ENCODE data around the gene STRBP.
A peak's percentile ranks its signal among the peaks of the same experiment; 100 is the strongest.

STRBP gene

GRCh38 chr9:123104807-123105206 lies 163.6 kb downstream of the STRBP start:
- no peak for DNase-seq (ENCODE audit: low read depth in 1 of 2, low spot score in 1 of 2)

- no peak for DNase-seq (ENCODE audit: low read depth in 1 of 2, low spot score in 1 of 2)
These were observed 165.8 kb downstream of the STRBP start for GRCh38 chr9:123102375-123103113.

GRCh38 chr9:123099548-123099947 lies 168.8 kb downstream of the STRBP start:
- DNase-seq (ENCODE audit: low read depth in 1 of 2, low spot score in 1 of 2) = no peak

GRCh38 chr9:123099042-123099441 lies 169.3 kb downstream of the STRBP start:
- DNase-seq (ENCODE audit: low read depth in 1 of 2, low spot score in 1 of 2) = no peak

GRCh38 chr9:123098096-123098459 lies 170.3 kb downstream of the STRBP start:
- DNase-seq (ENCODE audit: low read depth in 1 of 2, low spot score in 1 of 2) = no peak

- DNase-seq (ENCODE audit: low read depth in 1 of 2, low spot score in 1 of 2) = no peak
These were observed 170.8 kb downstream of the STRBP start for GRCh38 chr9:123097430-123098095.

- no peak for DNase-seq (ENCODE audit: low read depth in 1 of 2, low spot score in 1 of 2)
These were observed 171.4 kb downstream of the STRBP start for GRCh38 chr9:123096987-123097386.

- no peak for DNase-seq (ENCODE audit: low read depth in 1 of 2, low spot score in 1 of 2)
These were observed 175.2 kb downstream of the STRBP start for GRCh38 chr9:123093141-123093540.

GRCh38 chr9:123091459-123091858 lies 176.9 kb downstream of the STRBP start:
- no peak for DNase-seq (ENCODE audit: low read depth in 1 of 2, low spot score in 1 of 2)

GRCh38 chr9:123090956-123091355 lies 177.4 kb downstream of the STRBP start:
- DNase-seq (ENCODE audit: low read depth in 1 of 2, low spot score in 1 of 2) = no peak

GRCh38 chr9:123090198-123090896 lies 178.0 kb downstream of the STRBP start:
- DNase-seq (ENCODE audit: low read depth in 1 of 2, low spot score in 1 of 2) = no peak

- no peak for DNase-seq (ENCODE audit: low read depth in 1 of 2, low spot score in 1 of 2)
These were observed 178.6 kb downstream of the STRBP start for GRCh38 chr9:123089790-123090189.

GRCh38 chr9:123089040-123089439 lies 179.3 kb downstream of the STRBP start:
- no peak for DNase-seq (ENCODE audit: low read depth in 1 of 2, low spot score in 1 of 2)

- no peak for DNase-seq (ENCODE audit: low read depth in 1 of 2, low spot score in 1 of 2)
These were observed 181.0 kb downstream of the STRBP start for GRCh38 chr9:123087359-123087888.

GRCh38 chr9:123085916-123086315 lies 182.5 kb downstream of the STRBP start:
- DNase-seq (ENCODE audit: low read depth in 1 of 2, low spot score in 1 of 2) = no peak

GRCh38 chr9:123084256-123084655 lies 184.1 kb downstream of the STRBP start:
- no peak for DNase-seq (ENCODE audit: low read depth in 1 of 2, low spot score in 1 of 2)

GRCh38 chr9:123083680-123084079 lies 184.7 kb downstream of the STRBP start:
- DNase-seq (ENCODE audit: low read depth in 1 of 2, low spot score in 1 of 2) = no peak

GRCh38 chr9:123081824-123082223 lies 186.6 kb downstream of the STRBP start:
- peak in 1 of 2 donors; percentile 9 for DNase-seq (ENCODE audit: low read depth in 1 of 2, low spot score in 1 of 2)

GRCh38 chr9:123080444-123080843 lies 187.9 kb downstream of the STRBP start:
- no peak for DNase-seq (ENCODE audit: low read depth in 1 of 2, low spot score in 1 of 2)

- DNase-seq (ENCODE audit: low read depth in 1 of 2, low spot score in 1 of 2) = no peak
These were observed 193.8 kb downstream of the STRBP start for GRCh38 chr9:123074628-123075027.

- no peak for DNase-seq (ENCODE audit: low read depth in 1 of 2, low spot score in 1 of 2)
These were observed 194.4 kb downstream of the STRBP start for GRCh38 chr9:123073991-123074422.

GRCh38 chr9:123073441-123073840 lies 194.9 kb downstream of the STRBP start:
- DNase-seq (ENCODE audit: low read depth in 1 of 2, low spot score in 1 of 2) = no peak

All from activated CD4-positive, alpha-beta T cell treated with anti-CD3 and anti-CD28 coated beads, Interleukin-2, amount 50 U/mL, for 24 hours (primary cell).